GM23338 (cell line): ENCODE results near the gene AXL. TPM values are rescaled to one million over a fixed set of nuclear protein-coding genes. Genes with fewer than 3 reads are reported as not detected.

Experiments used
- ATAC-seq: fragments of 200-7000 bp; cut with Tn5 transposase; 3 replicates; pipeline ENCODE4 v1.9.1; 2020
- DNase-seq: peaks from one replicate; pipeline ENCODE4 v3.0.0-alpha.2; 2015; ENCODE audit warnings: low spot score
- H2AFZ ChIP-seq: fragments of 200-600 bp; sonication (generic); 2 replicates; pipeline ENCODE4 v1.8.0; 2016; ENCODE audit warnings: antibody characterized with exemption, mild to moderate bottlenecking, moderate library complexity
- H3F3A ChIP-seq: fragments of 200-600 bp; sonication (generic); replicated peaks from 2 replicates; pipeline ENCODE4 v1.8.0; 2017; ENCODE audit warnings: antibody characterized with exemption, mixed run types, low read depth
- H3K27ac ChIP-seq: fragments of 200-600 bp; sonication (generic); 2 replicates; pipeline ENCODE4 v1.6.1; 2016; ENCODE audit warnings: low read depth
- H3K27me3 ChIP-seq: fragments of 200-600 bp; sonication (generic); 2 replicates; pipeline ENCODE4 v1.8.0; 2016; ENCODE audit warnings: mild to moderate bottlenecking, mixed run types, moderate library complexity; ENCODE audit not compliant: insufficient read depth
- H3K36me3 ChIP-seq: fragments of 200-600 bp; sonication (generic); 2 replicates; pipeline ENCODE4 v1.8.0; 2016; ENCODE audit warnings: mild to moderate bottlenecking; ENCODE audit not compliant: insufficient read depth
- H3K4me1 ChIP-seq: fragments of 200-600 bp; sonication (generic); 2 replicates; pipeline ENCODE4 v1.8.0; 2016; ENCODE audit warnings: mild to moderate bottlenecking, moderate library complexity; ENCODE audit not compliant: insufficient read depth
- H3K4me2 ChIP-seq: fragments of 200-600 bp; sonication (generic); 2 replicates; pipeline ENCODE4 v1.7.1; 2017; ENCODE audit warnings: mixed run types
- H3K4me3 ChIP-seq: fragments of 200-600 bp; sonication (generic); 2 replicates; pipeline ENCODE4 v1.6.1; 2016; ENCODE audit warnings: mixed run types
- H3K79me2 ChIP-seq: fragments of 200-600 bp; sonication (generic); replicated peaks from 2 replicates; pipeline ENCODE4 v1.8.0; 2017; ENCODE audit warnings: mild to moderate bottlenecking; ENCODE audit not compliant: insufficient read depth
- H3K9me2 ChIP-seq: fragments of 200-600 bp; sonication (generic); 2 replicates; pipeline ENCODE4 v1.8.0; 2017; ENCODE audit not compliant: insufficient read depth
- H4K20me1 ChIP-seq: fragments of 200-600 bp; sonication (generic); replicated peaks from 2 replicates; pipeline ENCODE4 v1.8.0; 2017; ENCODE audit warnings: mild to moderate bottlenecking; ENCODE audit not compliant: insufficient read depth
- H3K27ac Mint-ChIP-seq: 2 replicates; pipeline ENCODE4 v1.8.0; 2020; ENCODE audit warnings: inconsistent platforms, mild to moderate bottlenecking, moderate library complexity, mixed read lengths
- H3K27me3 Mint-ChIP-seq: 3 replicates; pipeline ENCODE4 v1.8.0; 2022; ENCODE audit warnings: low read depth, mild to moderate bottlenecking, moderate library complexity, mixed read lengths, inconsistent platforms; ENCODE audit not compliant: insufficient read depth, poor library complexity
- H3K36me3 Mint-ChIP-seq: 3 replicates; pipeline ENCODE4 v1.8.0; 2021; ENCODE audit warnings: low read depth, mild to moderate bottlenecking, inconsistent platforms, moderate library complexity, mixed read lengths
- H3K4me1 Mint-ChIP-seq: 3 replicates; pipeline ENCODE4 v1.8.0; 2020; ENCODE audit warnings: mild to moderate bottlenecking, inconsistent platforms, mixed read lengths
- H3K4me3 Mint-ChIP-seq: 3 replicates; pipeline ENCODE4 v1.8.0; 2021; ENCODE audit warnings: moderate library complexity, mild to moderate bottlenecking, inconsistent platforms, mixed read lengths
- H3K9me3 Mint-ChIP-seq: 3 replicates; pipeline ENCODE4 v1.8.0; 2020; ENCODE audit warnings: moderate library complexity, mild to moderate bottlenecking, inconsistent platforms, mixed read lengths
- CREB1 ChIP-seq: fragments of 250-450 bp; sonication (Bioruptor Pico); IDR thresholded peaks from 2 replicates; pipeline ENCODE4 v1.5.0; 2020; ENCODE audit warnings: low read depth, mild to moderate bottlenecking, moderate library complexity
- CTCF ChIP-seq, 2 experiments: fragments of 200-600 bp in 1 of 2; sonication (generic) in 1 of 2; conservative IDR thresholded peaks; 2 replicates each; pipeline versions ENCODE4 v1.5.1 to v1.6.1; 2016 to 2017; ENCODE audit warnings: antibody characterized with exemption in 2 of 2, low read depth in 2 of 2, mild to moderate bottlenecking in 2 of 2, moderate library complexity in 1 of 2
- ETS1 ChIP-seq: IDR thresholded peaks from 2 replicates; pipeline ENCODE4 v1.6.1; 2016; ENCODE audit warnings: antibody characterized with exemption
- EZH2 ChIP-seq: fragments of 200-600 bp; sonication (generic); IDR thresholded peaks from one replicate; pipeline ENCODE4 v1.8.0; 2017; ENCODE audit warnings: antibody characterized with exemption, mild to moderate bottlenecking, low read depth; ENCODE audit not compliant: unreplicated experiment
- EZH2phosphoT487 ChIP-seq: fragments of 200-600 bp; sonication (generic); IDR thresholded peaks from one replicate; pipeline ENCODE4 v1.8.1; 2018; ENCODE audit warnings: antibody characterized with exemption; ENCODE audit not compliant: unreplicated experiment
- JUNB ChIP-seq: IDR thresholded peaks from one replicate; pipeline ENCODE4 v1.6.1; 2016; ENCODE audit warnings: antibody characterized with exemption; ENCODE audit not compliant: unreplicated experiment
- NANOG ChIP-seq: IDR thresholded peaks from 2 replicates; pipeline ENCODE4 v1.6.1; 2016; ENCODE audit warnings: antibody characterized with exemption, borderline replicate concordance
- POLR2AphosphoS5 ChIP-seq: IDR thresholded peaks from 2 replicates; pipeline ENCODE4 v1.6.1; 2016; ENCODE audit warnings: antibody characterized with exemption, low read depth
- REST ChIP-seq: IDR thresholded peaks from one replicate; pipeline ENCODE4 v1.6.1; 2018; ENCODE audit warnings: antibody characterized with exemption; ENCODE audit not compliant: unreplicated experiment
- STAT1 ChIP-seq: IDR thresholded peaks from one replicate; pipeline ENCODE4 v1.6.1; 2016; ENCODE audit warnings: antibody characterized with exemption; ENCODE audit not compliant: unreplicated experiment
- ZNF114 ChIP-seq: fragments of 250-450 bp; sonication (Bioruptor Pico); IDR thresholded peaks from 2 replicates; pipeline ENCODE4 v1.5.0; 2020; ENCODE audit warnings: mild to moderate bottlenecking, moderate library complexity
- ZNF331 ChIP-seq: fragments of 250-450 bp; sonication (Bioruptor Pico); IDR thresholded peaks from 2 replicates; pipeline ENCODE4 v1.5.0; 2020; ENCODE audit warnings: low read depth, mild to moderate bottlenecking, moderate library complexity
- ZNF462 ChIP-seq: fragments of 250-450 bp; sonication (Bioruptor Pico); IDR thresholded peaks from 2 replicates; pipeline ENCODE4 v1.5.0; 2020; ENCODE audit warnings: mild to moderate bottlenecking, moderate library complexity
- polyA plus RNA-seq: library from polyadenylated mRNA; unstranded; fragments of >200 nt; fragmentation: Nextera tagmentation; extraction: Ambion mirVana; gene quantifications from 2 replicates; pipeline ENCODE4 v1.2.1, GENCODE V29; 2016
- total RNA-seq: library from RNA; depleted of rRNA; stranded (reverse); fragments of >200 nt; shearing (Covaris generic); gene quantifications from 2 replicates; pipeline ENCODE4 v1.2.3, GENCODE V29; 2014

Gene AXL
- total and polyA plus RNA-seq, 2 experiments from 2014 or later, result 9.0 to 28.4 TPM

- ATAC-seq, result no peak
- Histone ChIP-seq H3K27ac (no peak overlapping the region), H3K4me3 (no peak overlapping the region), H3K9me2 (no peaks in the 10 kb centered on the region), H3K36me3 (no peaks in the 10 kb centered on the region), H3K4me2 (no peak overlapping the region), H3K27me3 (no peaks in the 10 kb centered on the region), H3K4me1 (peaks cover 38% of the 10 kb centered on the region), H4K20me1 (no peaks in the 10 kb centered on the region), H3K79me2 (peaks cover 13% of the 10 kb centered on the region; the same call in 1 of the 2 replicates), H2AFZ (no peak overlapping the region), H3F3A (peaks cover 16% of the 10 kb centered on the region; the same call in 1 of the 2 replicates)
- no peak for DNase-seq
- Mint-ChIP-seq H3K36me3 (peaks cover 19% of the 10 kb centered on the region), H3K27ac (no peak overlapping the region; the same call in 1 of the 2 replicates), H3K4me1 (peaks cover 59% of the 10 kb centered on the region), H3K27me3 (peaks cover 10% of the 10 kb centered on the region), H3K4me3 (peak overlapping the region; percentile 17; the same call in 1 of the 3 replicates), H3K9me3 (no peaks in the 10 kb centered on the region; the same call in 2 of the 3 replicates)
- TF ChIP-seq STAT1 (no peak), CTCF (conservative IDR thresholded peaks at IDR 0.05; ENCODE audit: low read depth in 2 of 2) (no peak), REST (no peak), NANOG (no peak), POLR2AphosphoS5 (no peak), JUNB (no peak), ETS1 (no peak), ZNF114 (CRISPR knock-in tag) (no peak), EZH2 (no peak), CREB1 (no peak), ZNF462 (no peak), ZNF331 (CRISPR knock-in tag) (no peak), EZH2phosphoT487 (no peak)
Measured at GRCh38 chr19:41221514-41222205, 2.6 kb downstream of the AXL start.
